GM21526 (cell line): Measurements from ENCODE around the gene PITPNM2.
"Not testable (repeated sequence)": the region's sequence is repeated elsewhere in the genome, so short reads cannot be mapped to it uniquely, and the experiment has no call there.

Experiments used
- ATAC-seq: cut with Tn5 transposase; IDR thresholded peaks from one replicate; pipeline ENCODE4 v1.9.1; 2021; ENCODE audit warnings: moderate library complexity; ENCODE audit not compliant: unreplicated experiment, low FRiP score

PITPNM2 gene

DNA sequence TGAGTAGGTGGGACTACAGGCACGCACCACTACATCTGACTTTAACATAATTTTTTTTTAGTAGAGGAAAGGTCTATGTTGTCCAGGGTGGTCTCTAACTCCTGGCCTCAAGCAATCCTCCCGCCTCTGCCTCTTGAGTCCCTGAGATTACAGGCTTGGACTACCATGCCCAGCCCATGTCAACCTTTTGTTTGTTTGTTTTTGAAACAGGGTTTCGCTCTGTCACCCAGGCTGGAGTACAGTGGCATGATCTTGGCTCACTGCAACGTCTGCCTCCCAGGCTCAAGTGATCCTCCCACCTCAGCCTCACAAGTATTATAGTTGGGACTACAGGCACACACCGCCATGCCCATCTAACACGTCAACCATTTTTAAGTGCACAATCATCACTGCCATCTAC lies 29.2 kb downstream of the PITPNM2 start:
- no peak for ATAC-seq

DNA sequence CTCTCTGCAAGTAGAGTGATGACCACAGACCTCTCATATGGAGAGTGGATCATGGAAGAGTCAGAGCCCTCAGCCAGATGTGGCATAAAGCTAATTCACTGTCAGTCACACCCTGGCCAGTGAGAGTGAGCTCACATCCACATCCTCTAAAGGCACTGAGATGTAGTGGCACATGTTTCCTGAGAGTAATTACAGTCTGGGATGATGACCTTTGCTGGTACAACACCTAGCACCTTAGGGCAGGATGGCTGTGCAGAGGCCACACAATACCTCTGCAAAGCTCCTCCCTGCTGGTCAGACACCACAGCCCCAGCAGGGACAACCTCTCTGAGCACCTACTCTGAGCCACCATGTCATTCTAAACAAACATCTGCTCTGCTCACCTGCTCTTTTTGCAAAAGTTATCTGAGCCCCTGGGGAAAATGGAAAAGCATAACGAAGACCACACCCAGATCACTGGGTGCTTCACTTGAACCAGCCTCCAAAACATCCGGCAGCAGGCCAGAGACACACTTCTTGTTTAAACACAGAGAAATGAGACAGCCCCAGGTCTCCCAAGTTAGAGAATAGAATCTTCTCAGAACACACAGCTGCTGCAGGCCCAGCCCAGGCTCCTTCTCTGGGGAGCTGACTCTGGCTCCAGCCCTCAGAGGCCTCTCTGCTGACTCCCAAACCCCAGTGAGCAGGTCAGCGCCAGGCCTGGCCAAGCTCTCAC lies 30.3 kb downstream of the PITPNM2 start:
- peak; percentile 24 for ATAC-seq

- ATAC-seq: peak; percentile 88
Measured at GRCh38 chr12:123119808-123120207, 31.1 kb downstream of the PITPNM2 start.

DNA sequence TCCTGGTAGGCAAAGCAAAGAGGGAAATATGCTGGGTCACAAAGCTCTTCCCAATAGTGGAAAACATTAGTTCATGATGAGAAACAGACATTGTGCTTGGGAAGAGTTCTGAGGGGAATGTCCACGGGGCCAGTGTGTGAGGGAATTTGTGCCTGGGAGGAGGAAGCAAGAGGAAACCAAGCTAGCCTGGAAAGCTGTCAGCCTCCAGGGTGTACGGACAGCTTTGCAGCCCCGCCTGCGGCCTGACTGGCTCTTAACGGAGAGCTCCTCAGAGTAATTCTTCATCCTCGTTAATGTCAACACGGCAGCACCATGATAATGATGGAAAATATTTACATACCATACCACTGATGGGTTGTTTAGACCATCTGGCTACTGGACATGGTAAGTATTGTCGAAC lies 32.4 kb downstream of the PITPNM2 start:
- no peak for ATAC-seq

GRCh38 chr12:123115409-123116121 lies 35.3 kb downstream of the PITPNM2 start:
- ATAC-seq: no peak

DNA sequence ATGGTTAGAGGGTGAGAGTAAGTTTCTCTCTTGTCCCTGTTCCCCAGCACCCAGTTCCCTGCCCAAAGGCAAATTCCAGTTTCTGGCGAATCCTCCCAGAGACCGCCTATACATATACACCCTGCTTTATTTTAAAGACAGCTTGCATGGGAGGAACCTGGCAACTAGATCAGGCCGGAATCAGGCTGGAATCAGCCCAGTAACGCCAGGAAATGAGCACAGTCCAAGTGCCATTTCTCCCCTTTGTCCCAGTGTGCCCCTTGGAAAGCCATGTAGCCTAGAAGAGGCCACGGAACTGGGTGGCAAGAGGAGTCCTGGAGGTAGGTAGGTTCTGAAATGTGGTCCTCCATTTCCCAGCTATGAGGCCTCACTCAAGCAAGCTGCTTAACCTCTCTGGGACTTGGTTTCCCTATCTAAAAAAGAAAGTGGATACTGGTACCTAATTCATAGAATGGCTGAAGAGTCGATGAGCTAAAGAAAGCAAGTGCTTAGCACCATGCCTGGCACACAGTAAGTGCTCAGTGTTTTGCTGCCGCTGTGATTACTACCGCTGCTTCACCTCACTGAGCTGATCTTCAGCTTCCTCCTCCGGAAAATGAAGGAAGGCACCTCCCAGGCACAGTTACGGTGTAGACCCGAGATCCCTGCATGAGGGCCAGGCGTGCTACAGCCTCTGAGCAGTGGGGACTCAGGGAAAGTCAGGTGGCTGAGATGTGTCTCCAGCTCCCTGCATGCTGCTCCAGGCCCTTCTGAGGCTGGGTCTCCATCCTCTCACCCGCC lies 36.4 kb downstream of the PITPNM2 start:
- no peak for ATAC-seq

GRCh38 chr12:123113026-123113425 lies 37.9 kb downstream of the PITPNM2 start:
- no peak for ATAC-seq

- ATAC-seq: no peak
Measured at GRCh38 chr12:123111498-123112165, 39.3 kb downstream of the PITPNM2 start.

GRCh38 chr12:123109319-123109772 lies 41.5 kb downstream of the PITPNM2 start:
- ATAC-seq: no peak

DNA sequence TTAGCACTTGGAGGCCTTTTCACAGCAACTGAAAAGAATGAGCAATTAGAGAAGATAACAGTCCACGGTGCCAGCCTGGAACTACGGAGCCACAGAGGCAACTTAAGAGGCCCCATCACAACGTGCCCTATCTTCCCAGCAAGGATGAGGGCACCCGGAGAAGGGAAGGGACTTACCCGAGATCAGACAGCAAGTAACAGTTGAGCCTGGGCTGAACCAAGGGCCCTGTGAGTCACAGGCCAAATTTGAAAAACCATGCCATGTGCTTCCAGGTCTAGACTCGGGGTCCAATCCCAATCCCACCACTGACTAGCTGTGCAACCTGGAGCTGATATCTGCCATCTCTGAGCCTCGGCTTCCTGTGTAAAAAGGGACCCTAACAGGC lies 42.2 kb downstream of the PITPNM2 start:
- no peak for ATAC-seq

- no peak for ATAC-seq
Measured at GRCh38 chr12:123107926-123108681, 42.8 kb downstream of the PITPNM2 start.

GRCh38 chr12:123106640-123107359 lies 44.1 kb downstream of the PITPNM2 start:
- ATAC-seq: no peak

GRCh38 chr12:123105211-123105826 lies 45.6 kb downstream of the PITPNM2 start:
- no peak for ATAC-seq

DNA sequence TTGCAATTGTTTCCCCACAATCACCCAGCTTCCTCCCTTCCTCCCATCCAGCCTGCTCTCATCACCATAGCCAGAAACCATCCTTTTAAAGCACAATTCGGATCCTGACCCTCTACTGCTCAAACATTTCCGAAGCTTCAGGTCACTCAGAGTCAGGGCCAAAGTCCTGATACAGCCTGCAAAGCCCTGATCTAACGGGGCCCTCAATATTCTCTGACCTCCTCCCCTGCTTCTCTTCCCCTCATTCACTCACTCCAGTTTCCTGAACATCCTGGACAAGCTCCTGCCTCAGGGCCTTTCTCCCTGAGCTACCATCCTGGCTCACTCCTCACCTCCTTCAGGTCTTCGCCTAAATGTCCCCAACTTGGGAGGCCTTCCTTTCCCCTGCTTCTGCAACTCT lies 46.1 kb downstream of the PITPNM2 start:
- ATAC-seq: no peak

GRCh38 chr12:123104094-123104493 lies 46.8 kb downstream of the PITPNM2 start:
- not testable (repeated sequence) for ATAC-seq

- no peak for ATAC-seq
Measured at GRCh38 chr12:123102781-123103503, 47.9 kb downstream of the PITPNM2 start.

- no peak for ATAC-seq
Measured at GRCh38 chr12:123102366-123102765, 48.5 kb downstream of the PITPNM2 start.

GRCh38 chr12:123101526-123101925 lies 49.4 kb downstream of the PITPNM2 start:
- no peak for ATAC-seq
